MM.1S (cell line): ENCODE data around the gene ZBTB7C.

Source experiments
- EZH2 ChIP-seq: fragments of 300-600 bp; sonication (generic); optimal IDR thresholded peaks from 2 replicates; pipeline ENCODE3; 2017; ENCODE audit warnings: low read depth, mild to moderate bottlenecking, antibody characterized with exemption, low read length, mixed read lengths
- EZH2phosphoT487 ChIP-seq: fragments of 300-600 bp; sonication (generic); IDR thresholded peaks from 2 replicates; pipeline ENCODE4 v1.6.1; 2018; ENCODE audit warnings: antibody characterized with exemption, low read length
- TF ChIP-seq, protein P1 (sequence below): fragments of 300-600 bp; sonication (generic); IDR thresholded peaks from 2 replicates; pipeline ENCODE4 v1.5.1; 2016; ENCODE audit warnings: antibody characterized with exemption, low read length, mixed read lengths

DNA sequence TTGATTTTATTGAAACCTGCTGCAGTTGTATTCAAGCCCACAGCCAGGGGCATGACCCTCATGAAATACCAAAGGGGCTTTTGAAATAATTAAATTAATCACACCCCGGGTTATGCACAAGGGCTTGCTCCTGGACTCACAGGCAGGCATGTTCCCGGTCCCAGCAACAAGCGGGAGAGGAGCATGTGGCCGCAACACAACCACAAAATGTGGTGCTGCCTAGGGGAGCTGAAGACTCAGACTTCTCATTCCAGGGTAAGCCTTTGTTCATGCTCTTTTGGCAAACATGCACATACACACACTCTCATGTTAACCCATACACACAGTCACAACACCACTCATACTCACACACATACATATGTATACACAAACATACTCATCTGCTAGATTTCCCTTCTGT lies 245.1 kb downstream of the ZBTB7C start:
- TF ChIP-seq, protein P1, sequence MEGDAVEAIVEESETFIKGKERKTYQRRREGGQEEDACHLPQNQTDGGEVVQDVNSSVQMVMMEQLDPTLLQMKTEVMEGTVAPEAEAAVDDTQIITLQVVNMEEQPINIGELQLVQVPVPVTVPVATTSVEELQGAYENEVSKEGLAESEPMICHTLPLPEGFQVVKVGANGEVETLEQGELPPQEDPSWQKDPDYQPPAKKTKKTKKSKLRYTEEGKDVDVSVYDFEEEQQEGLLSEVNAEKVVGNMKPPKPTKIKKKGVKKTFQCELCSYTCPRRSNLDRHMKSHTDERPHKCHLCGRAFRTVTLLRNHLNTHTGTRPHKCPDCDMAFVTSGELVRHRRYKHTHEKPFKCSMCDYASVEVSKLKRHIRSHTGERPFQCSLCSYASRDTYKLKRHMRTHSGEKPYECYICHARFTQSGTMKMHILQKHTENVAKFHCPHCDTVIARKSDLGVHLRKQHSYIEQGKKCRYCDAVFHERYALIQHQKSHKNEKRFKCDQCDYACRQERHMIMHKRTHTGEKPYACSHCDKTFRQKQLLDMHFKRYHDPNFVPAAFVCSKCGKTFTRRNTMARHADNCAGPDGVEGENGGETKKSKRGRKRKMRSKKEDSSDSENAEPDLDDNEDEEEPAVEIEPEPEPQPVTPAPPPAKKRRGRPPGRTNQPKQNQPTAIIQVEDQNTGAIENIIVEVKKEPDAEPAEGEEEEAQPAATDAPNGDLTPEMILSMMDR = no peak
- TF ChIP-seq EZH2 (no peak), EZH2phosphoT487 (no peak)
